Measurements from ENCODE around the gene CCDC167. TPM values are rescaled to one million over a fixed set of nuclear protein-coding genes. Genes with fewer than 3 reads are reported as not detected.

CCDC167 gene
- total and polyA plus RNA-seq, 8 donors = 4.3 to 12.4 (median 7.0) TPM

DNA sequence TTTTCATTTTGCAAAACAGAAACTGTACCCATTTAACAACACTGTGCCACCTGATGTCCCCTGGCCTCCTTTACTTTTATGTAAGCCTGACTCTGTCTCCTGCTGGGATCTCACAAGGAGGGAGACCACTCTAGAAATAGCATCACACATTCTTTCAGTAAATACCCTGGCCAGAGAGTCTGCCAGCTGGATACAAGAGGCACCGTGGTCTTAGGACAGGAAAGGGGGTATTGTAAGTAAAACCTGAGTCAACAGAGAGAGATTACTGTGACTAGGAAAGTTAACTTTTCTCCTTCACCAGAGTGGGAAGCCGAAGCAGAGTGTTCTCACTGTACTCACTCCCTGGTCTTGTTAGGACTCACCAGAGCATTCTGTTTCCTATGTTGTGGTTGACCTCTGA lies 38.9 kb downstream of the CCDC167 start:
- 83 to 85% methylated on average over 2 of the region's 2 CpGs for WGBS, 2 donors

DNA sequence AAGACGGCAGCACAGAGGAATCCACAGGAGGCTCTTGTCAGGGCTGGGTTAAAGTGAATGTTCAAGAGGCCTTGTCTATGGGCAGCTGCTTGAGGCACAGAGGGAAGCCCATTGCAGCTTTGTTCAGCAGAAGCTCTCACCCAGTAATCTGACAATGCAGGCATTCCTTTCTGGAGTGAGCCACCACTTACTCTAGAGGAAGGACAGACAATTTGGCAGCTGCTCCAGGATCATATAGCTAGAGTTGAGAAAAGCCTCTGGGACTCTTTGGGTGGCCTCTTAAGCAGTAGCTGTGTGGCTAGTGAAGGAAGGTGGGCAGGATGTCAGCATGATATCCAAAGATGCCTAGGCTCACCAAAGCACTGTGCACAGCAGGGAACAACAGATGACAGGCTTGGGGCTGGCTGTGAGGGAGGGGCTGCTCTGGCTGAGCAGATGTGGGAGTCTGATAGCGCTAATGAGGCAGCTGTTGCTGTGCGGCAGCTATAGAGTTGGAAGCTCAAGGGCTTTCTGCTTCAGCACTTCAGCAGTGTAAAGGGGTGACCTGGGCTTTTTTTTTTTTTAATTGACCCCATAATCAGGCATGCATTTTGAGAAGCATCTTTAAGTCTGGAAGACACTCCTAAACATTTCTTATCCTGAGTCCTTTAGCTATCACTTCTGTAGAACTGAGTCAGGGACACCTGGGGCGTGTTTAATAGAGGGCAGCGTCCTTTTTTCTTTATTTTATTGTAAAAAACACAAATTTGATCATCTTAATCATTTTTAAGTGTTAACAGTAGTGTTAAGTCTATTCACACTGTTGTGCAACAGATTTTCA lies 39.5 kb downstream of the CCDC167 start:
- no peaks in the 10 kb centered on the region for H3K9me3 ChIP-seq
- no peaks in the 10 kb centered on the region for H3K4me1 ChIP-seq
- no peaks in the 10 kb centered on the region for H3K27me3 ChIP-seq
- DNase-seq (no peak), FAIRE-seq (no peak), ATAC-seq (no peak)
- H3K36me3 ChIP-seq = peaks cover 0 to 47% (median 18%) of the 10 kb centered on the region in 3 donors
- H3K4me3 ChIP-seq = no peak overlapping the region
- no peak overlapping the region for H3K27ac ChIP-seq
- intact Hi-C loops (cut with DNase I) = no loop called here
- 90 to 92% methylated on average over 5 of the region's 5 CpGs for WGBS, 2 donors
- TF ChIP-seq, protein P1, sequence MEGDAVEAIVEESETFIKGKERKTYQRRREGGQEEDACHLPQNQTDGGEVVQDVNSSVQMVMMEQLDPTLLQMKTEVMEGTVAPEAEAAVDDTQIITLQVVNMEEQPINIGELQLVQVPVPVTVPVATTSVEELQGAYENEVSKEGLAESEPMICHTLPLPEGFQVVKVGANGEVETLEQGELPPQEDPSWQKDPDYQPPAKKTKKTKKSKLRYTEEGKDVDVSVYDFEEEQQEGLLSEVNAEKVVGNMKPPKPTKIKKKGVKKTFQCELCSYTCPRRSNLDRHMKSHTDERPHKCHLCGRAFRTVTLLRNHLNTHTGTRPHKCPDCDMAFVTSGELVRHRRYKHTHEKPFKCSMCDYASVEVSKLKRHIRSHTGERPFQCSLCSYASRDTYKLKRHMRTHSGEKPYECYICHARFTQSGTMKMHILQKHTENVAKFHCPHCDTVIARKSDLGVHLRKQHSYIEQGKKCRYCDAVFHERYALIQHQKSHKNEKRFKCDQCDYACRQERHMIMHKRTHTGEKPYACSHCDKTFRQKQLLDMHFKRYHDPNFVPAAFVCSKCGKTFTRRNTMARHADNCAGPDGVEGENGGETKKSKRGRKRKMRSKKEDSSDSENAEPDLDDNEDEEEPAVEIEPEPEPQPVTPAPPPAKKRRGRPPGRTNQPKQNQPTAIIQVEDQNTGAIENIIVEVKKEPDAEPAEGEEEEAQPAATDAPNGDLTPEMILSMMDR (IDR thresholded peaks at IDR 0.05) = no peak

More for the DNA sequence above, 38.9 kb downstream of the CCDC167 start:
- Histone ChIP-seq H3K27ac (no peak overlapping the region), H3K4me1 (no peaks in the 10 kb centered on the region), H3K27me3 (no peaks in the 10 kb centered on the region), H3K4me3 (no peak overlapping the region), H3K36me3 (peaks cover 0 to 47% (median 17%) of the 10 kb centered on the region in 3 donors), H3K9me3 (no peaks in the 10 kb centered on the region)
- TF ChIP-seq, protein P1 (IDR thresholded peaks at IDR 0.05) = no peak
- no peak for ATAC-seq
- intact Hi-C loops (cut with DNase I) = no loop called here
- no peak for DNase-seq
- FAIRE-seq = no peak

DNA sequence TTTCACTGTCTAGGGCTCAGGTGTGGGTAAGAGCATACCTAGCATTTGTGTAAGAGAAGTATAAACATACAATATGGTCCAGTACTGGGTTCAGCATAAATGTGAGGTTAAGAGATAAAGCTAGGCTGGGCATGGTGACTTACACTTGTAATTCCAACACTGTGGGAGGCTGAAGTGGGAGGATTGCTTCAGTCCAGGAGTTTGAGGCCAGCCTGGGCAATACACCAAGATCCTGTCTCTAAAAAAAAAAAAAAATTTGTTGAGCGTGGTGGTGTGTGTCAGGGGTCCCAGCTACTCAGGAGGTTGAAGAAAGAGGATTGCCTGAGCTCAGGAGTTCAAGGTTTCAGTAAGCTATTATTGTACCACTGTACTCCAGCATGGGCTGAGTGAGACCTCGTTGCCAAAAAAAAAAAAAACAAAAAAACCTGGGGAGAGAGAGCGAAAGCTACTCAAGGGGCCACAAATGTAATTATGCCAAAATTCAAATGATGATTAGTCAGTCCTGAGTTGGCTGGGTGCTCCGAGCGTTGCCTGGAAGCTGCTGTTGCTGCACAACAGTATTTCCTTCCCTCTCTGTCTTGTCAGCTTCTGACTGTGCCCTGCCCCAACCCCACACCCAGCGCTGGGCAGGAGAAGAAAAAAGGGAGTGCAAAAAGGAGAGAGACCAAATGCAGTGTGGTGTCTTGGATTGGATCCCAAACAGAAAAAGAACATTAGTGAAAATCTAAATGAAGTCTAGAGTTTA lies 42.7 kb downstream of the CCDC167 start:
- H3K4me3 ChIP-seq = no peak overlapping the region
- peak in 3 of 4 donors; percentile 31 to 84 (median 48) for ATAC-seq
- no peaks in the 10 kb centered on the region for H3K9me3 ChIP-seq
- 75 to 91% methylated on average over 6 of the region's 6 CpGs for WGBS, 2 donors
- DNase-seq = no peak
- H3K27ac ChIP-seq = no peak overlapping the region
- H3K27me3 ChIP-seq = no peaks in the 10 kb centered on the region
- intact Hi-C loops (cut with DNase I) = no loop called here
- FAIRE-seq = no peak
- peaks cover 0 to 39% (median 13%) of the 10 kb centered on the region in 3 donors for H3K36me3 ChIP-seq
- H3K4me1 ChIP-seq = no peaks in the 10 kb centered on the region
- TF ChIP-seq, protein P1 (IDR thresholded peaks at IDR 0.05) = no peak

DNA sequence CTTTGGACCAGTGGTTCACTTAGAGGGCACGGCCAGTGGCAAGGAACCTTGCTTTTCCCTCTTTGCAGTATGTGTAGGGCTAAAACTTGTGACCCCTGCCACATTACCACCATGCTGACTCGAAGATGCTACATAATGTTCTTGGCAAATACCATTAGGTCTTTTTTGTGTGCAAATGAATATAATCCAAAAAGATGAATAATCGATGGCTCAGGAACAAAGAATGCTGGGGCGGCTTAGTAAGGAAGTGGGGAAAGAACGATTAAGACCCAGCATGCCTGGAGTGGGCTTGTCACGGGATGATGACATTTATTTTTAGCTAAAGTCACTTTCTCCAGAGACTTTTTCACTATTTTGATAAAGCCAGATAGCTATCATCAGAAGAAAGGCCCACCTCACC lies 43.6 kb downstream of the CCDC167 start:
- H3K36me3 ChIP-seq = peaks cover 0 to 36% (median 13%) of the 10 kb centered on the region in 3 donors
- ATAC-seq = no peak
- no peak for FAIRE-seq

More for the DNA sequence above, 43.6 kb downstream of the CCDC167 start:
- Histone ChIP-seq H3K27me3 (no peaks in the 10 kb centered on the region), H3K4me1 (no peaks in the 10 kb centered on the region), H3K27ac (no peak overlapping the region), H3K4me3 (no peak overlapping the region), H3K9me3 (no peaks in the 10 kb centered on the region)
- DNase-seq = no peak
- TF ChIP-seq, protein P1 (IDR thresholded peaks at IDR 0.05) = no peak
- intact Hi-C loops (cut with DNase I) = no loop called here
- WGBS, 2 donors = 90 to 95% methylated on average over 6 of the region's 6 CpGs
